Middle frontal gyrus (tissue), 1 donor: ENCODE data around the gene GREB1.
A peak's percentile ranks its signal among the peaks of the same experiment; 100 is the strongest.

Experiments used
- DNase-seq: peaks from one replicate; pipeline ENCODE4 v3.0.0-alpha.2; 2015; ENCODE audit warnings: low spot score; ENCODE audit errors: extremely low spot score

GREB1 gene

DNA sequence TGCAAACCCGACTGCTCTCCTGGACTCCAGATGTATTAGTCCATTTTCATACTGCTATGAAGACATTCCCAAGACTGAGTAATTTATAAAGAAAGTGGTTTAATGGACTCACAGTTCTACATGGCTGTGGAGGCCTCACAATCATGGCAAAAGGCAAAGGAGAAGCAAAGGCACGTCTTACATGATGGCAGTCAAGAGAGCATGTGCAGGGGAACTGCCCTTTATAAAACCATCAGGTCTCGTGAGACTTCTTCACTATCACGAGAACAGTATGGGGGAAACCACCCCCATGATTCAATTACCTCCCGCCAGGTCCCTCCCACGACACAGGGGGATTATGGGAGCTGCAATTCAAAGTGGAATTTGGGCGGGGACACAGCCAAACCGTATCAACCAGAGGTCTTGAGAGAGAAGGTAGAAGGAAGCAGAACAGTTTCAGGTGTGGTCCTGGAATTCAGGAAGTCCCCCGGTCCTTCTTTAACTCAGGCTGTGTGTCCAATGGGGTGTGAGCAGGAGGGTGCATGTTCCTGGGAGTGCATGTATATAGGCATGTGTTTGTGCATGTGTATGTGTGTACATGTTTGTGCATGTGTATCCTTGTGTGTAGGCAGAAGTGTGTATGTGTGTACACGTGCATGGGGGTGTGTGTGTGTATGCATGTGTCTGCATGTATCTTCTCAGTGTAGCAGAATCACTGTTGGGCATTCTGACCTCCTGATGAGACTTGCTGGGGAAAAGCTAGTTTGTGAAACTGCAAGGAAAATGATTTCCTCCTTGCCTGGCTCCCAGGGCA, 46.2 kb downstream of the GREB1 start:
- DNase-seq: no peak

DNA sequence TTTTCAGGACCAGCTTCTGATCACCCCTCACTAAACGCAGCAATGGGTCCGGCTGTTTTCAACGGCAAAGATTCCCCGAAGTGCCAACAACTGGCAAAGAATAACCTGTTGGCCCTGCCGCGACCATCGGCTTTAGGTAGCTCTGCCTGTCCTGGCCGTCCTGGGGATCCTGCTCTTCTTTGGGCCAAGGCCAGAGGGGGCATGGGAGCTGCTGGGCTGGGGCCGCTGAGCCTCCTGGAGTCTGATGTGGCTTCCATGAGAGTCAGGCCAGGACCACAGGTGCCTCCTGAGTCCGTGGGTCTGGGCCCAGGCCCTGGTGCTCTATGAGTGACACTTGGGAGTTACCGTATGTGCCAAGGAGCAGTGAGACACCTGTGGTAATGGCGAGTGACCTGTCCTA, 46.9 kb downstream of the GREB1 start:
- no peak for DNase-seq

DNA sequence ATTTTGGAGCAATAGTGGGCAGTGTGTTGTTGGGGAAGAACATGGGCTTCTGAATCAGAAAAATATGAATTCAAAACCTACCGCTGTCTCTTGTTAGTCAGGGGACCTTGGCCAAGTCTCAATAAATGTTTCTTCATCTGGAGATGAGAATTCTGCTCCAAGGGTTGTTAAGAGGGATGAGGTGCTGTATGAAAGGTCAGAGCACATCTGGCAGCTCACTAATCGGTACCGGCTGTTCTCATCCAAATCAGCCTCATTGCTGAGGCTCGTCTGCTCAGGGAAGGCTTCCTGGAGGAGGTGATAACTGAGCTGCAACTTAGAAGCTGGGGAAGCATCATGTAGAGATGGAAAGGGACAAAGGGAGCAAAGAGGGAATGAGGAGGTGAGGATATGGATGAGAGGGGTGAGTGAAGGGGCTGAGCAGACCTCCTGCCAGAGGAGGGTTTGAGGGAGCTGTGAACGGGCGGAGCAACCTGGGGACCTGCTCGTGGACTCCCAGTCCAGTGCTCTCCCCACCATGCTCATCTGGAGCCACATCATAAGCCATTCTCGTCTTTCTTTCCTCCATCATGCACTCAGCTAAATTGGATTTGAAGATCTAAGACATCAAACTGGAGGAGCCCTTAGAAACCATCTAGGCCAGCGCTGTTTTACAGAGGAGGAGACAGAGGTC, 47.4 kb downstream of the GREB1 start:
- no peak for DNase-seq

DNA sequence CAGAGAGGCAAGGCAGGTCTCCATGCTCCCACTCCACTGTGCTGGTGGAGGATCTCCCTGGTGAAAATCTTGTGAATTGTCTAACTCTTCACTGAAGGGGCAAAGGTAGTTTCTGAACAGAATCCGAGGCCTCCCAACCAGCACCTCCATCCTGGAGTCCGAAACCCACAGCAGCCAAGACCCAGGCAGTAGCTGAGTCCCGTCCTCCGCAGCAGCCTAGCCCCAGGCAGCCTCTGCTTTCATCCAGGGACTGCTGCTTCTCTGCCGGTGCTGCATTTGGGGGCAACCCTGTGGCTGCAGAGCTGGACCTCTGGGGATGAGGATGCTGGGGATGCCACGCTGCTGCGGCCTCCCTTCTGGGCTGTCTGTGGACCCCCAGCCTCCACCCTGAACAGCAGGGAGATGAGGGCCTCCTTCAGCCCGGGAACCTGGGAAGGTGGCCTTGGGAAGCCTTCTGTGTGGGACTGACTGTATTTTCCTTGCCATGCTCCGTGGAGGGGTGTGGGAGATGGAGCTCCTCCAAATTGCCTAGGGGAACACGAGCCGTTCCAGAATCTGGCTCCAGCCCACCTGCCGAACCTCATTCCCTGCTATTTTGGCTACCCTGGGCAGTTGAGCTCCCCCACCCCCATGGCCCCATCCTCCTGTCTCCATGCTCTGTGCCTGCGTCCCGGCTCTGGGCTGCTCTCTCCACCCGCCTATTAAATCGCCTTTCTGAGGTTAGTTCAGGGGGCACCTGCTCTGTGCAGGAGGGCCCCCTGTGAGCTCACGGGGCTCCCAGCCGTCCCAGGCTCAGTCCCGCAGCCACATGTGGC, 48.2 kb downstream of the GREB1 start:
- DNase-seq: no peak

DNA sequence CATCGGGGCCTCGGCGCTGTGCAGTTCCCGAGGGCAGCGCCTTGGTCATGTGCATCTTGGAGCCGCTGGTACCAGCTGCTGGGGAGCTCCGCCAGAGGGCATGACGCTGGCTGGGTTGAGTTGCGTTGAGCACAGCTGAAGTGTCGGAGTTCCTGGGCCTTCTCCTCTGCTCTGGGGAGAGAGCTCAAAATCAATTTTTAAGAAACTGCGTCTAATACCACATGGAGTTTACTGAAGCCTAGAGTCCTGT, 48.7 kb downstream of the GREB1 start:
- DNase-seq: no peak

DNA sequence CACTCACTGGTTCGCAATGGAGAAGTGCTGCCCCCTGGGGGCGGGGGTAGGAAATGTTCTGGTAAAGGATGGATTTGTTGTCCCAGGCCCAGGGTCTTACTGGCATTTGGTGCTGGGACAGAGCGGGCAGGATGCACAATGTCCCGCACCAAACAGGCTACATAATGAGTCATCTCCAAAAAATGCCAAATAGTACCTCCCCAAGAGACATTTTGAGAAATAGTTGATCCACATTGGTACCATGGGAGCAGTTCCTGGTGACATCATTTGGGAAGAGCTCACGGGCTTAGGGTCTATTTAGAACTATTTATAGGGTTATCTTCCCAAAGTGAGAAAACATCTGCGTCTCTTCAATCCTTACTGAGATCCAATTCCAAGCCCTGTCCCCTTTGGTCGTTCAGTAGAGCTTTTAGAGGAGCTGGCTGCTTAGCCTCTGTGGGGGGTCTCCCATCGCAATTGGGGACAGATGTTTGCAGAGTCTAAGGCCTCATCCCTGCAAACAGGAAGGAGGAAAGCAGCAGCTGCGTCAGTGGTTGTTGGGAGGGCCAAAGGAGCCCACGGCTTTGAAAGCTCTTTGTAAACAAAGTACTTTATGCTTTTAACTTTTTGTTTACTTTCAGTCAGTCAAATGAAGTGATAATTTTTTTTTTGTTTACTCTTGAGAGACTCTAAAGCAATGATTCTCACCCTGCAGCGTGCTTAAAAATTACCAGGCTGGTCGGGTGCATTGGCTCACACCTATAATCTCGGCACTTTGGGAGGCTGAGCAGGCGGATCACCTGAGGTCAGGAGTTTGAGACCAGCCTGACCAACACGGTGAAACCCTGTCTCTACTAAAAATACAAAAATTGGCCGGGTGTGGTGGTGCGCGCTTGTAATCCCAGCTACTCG, 49.3 kb downstream of the GREB1 start:
- DNase-seq: peak; percentile 28

DNA sequence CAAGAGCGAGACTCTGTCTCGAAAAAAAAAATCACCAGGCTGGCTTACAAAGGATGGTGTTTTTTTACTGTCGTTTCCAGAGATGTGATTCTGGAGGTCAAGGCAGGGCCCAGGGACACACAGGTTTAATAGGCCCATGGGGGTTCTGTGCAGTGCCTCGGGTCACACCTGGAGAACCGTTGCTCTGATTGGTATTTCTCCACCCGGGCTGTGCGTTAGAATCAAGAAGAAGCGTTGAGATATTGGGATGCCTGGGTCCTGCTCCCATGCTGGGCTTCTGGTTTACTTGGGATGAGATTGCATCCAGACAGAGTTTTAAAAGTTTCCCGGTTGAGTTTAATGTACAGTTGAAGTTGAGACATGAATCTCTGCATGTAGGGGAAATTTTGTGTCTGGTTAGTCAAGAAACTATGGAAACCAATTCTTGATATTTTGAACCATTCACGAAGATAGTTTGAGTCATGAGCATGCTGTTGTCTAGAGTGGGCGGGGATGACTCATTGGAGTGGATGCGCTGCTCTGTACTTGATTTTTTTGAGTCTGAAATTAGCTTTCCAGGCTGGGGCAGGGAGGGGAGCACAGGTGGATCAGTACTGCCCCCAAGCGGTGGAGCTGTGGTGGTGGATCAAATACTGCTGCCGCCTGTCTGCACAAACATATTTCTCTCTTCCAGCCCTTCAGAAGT, 50.1 kb downstream of the GREB1 start:
- peak; percentile 83 for DNase-seq

DNA sequence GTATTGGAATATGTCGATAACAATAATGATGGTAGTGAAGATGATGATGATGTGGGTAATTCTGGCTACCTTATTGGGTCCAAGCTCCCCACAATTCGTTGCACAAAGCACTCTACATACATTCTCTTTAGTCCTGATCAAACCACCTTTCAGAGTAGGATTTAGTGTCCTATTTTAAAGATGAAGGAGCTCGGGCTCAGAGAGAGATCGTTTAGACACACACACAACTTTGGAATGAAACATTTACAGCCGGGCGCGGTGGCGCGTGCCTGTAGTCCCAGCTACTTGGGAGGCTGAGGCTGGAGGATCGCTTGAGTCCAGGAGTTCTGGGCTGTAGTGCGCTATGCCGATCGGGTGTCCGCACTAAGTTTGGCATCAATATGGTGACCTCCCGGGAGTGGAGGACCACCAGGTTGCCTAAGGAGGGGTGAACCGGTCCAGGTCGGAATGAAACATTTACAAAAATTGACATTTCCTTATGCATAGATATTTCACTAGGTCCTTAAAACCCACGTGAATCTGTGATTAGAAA, 50.7 kb downstream of the GREB1 start:
- DNase-seq: no peak

DNA sequence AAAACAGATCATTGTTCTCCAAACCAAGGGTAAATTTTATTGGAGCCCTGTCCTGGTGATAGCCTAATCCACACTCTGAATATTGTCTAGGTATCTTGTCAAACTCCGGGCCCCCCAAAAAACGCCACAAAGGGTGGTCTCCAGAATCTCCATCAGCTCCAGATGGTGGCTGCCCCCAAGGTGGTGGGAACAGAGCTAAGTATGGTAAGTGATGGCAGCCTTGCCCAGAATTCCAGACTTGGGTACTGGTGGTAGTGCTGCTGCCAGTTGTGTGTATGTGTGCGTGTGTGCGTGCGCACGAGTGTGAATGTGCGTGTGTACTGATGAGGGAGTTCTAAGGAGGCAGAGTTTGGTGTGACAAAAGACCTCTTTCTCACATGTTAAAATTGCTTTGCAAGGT, 51.2 kb downstream of the GREB1 start:
- no peak for DNase-seq

DNA sequence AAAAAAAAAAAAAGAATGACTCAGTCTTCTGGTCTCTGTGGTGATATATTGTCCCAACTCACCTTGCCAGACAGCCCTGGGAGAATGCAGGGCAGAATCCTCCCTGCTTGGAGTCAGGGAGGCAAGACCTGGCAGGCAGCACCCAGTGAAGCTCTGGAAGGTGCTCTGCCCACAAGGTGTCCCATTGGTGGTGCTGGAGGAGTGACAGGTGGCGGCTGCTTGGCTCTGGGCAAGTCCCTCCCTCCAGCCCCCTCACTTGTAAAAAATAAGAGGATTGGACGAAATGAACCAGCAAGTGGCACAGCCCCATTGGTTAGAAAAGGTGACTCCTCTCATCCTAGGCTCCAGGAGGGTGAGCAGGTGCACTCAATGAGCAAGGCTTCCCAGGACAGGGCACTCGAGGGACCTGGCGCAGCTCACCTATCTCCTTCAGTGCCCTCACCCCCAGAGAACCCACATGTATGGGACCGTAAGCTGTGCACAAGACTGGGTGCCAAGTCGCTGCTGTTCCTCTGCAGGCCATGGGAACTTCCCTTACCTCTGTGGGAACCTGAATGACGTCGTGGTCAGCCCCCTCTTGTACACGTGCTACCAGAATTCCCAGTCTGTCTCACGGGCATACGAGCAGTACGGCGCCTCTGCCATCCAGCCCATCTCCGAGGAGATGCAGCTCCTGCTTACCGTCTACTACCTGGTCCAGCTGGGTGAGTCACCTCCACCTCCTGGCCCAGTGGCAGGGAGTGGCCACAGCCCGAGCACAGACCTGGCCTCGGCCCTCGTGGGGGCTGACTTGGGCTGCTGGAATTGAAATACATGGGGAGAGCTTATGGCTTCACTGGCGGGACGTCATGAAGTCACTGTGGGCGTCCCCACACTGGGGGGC, 54.6 kb downstream of the GREB1 start:
- no peak for DNase-seq

DNA sequence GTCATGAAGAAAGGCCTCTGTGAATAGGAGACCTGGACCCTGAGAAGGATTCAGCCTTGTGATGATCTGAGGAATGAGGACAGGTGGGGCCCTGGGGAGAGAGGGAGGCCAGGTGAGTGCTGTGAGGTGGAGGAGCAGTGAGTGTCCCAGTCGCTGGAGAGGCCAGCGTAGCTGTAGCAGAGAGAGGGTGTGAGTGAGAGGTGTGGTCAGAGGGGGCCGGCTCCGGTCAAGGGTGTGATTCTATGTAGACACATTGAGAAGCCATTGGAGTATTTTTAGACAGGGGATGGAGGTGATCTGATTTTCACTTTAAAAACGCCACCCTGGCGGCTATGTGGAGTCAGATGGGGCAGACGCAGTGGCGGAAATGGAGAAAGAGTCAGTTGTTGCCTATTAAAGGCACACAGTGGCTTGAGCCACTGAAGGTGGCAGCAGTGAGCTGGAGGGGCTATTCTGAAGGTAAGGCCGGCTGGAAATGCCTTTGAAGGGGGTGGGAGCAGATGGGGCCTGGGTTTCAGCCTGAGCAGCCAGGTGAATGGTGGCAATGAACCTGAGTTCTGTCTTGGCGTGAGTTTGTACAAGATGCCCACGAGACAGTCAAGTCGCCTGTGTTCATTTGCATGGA, 55.6 kb downstream of the GREB1 start:
- DNase-seq: no peak

DNA sequence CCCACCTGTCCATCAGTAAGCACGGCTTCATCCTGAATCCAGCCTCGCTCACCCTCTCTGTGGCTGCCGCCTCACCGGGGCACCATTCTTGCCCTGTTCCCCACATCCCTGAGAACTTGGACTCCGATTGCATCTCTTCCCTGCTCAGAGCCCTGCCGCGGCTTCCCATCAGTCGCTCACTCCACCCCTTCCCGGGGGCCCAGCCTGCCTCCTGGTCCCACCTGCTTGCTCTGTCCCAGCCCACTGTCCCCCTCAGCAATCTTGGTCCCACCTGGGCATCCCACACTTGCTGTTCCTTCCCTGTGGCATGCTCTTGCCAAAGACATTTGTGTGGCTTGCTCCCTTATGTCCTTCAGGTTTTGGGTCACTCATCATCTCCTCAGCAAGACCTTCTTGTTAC, 56.3 kb downstream of the GREB1 start:
- no peak for DNase-seq

DNA sequence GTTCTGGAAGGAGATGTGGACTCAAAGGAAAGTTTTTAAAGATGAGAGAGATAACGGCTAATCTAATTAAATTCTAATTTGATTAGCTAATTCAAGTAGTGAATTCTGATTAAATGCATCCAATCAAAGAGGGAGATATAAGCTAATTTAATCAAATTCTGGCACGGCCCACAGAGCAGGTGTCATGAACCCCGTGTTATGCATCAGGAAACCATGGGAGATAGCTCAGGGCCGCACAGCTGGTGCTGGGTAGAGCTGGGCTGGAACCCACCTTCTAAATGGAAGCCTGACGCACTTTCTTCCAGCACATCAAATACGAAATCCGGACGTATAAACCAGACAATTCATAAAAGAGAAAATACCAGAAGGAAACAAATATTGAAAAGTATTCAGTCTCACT, 57.2 kb downstream of the GREB1 start:
- no peak for DNase-seq

DNA sequence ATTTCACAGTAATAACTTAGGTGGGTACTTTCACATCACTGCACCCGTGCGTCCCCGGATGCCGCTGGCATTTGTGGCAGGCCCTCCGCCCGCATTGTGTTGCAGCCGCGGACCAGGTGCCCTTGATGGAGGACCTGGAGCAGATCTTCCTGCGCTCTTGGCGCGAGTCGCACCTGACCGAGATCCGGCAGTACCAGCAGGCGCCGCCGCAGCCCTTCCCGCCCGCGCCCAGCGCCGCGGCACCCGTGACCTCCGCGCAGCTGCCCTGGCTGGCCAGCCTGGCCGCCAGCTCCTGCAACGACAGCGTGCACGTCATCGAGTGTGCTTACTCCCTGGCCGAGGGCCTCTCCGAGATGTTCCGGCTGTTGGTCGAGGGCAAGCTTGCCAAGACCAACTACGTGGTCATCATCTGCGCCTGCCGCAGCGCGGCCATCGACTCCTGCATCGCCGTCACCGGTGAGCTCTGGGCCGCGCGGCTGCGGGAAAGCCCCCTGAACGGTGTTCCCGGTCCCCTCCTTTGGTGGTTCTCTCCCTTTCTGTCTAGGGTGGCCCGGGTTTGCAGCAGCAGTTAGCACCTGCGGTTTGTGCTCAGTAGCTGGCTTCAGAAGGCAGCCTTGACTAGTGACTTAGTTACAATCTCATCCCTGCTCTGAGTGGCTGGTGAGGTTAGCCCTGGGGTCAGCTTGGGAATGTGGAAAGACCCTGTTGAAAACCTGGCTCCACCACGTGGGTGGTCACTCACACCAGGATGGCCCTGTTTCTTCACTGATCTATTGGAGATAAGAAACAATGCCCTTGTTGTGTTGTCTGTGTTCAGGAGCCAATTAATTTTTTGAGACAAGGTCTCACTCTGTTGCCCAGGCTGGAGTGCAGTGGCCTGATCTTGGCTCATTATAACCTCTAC, 59.1 kb downstream of the GREB1 start:
- DNase-seq: no peak

DNA sequence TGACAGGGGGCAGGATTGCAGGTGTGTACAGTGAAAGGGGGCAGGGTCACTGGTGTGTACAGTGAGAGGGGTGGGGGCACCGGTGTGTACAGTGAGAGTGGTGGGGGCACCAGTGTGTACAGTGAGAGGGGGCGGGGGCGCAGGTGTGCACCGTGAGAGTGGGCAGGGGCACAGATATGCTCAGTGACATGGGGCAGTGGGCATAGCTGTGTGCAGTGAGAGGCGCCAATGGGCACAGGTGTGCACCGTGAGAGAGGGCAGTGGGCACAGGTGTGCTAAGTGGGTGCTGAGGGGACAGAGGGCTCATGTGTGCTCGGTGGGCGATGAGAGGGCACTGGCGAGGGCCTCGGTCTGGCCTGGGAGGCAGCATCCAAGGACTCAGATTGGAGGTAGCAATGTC, 63.0 kb downstream of the GREB1 start:
- no peak for DNase-seq

DNA sequence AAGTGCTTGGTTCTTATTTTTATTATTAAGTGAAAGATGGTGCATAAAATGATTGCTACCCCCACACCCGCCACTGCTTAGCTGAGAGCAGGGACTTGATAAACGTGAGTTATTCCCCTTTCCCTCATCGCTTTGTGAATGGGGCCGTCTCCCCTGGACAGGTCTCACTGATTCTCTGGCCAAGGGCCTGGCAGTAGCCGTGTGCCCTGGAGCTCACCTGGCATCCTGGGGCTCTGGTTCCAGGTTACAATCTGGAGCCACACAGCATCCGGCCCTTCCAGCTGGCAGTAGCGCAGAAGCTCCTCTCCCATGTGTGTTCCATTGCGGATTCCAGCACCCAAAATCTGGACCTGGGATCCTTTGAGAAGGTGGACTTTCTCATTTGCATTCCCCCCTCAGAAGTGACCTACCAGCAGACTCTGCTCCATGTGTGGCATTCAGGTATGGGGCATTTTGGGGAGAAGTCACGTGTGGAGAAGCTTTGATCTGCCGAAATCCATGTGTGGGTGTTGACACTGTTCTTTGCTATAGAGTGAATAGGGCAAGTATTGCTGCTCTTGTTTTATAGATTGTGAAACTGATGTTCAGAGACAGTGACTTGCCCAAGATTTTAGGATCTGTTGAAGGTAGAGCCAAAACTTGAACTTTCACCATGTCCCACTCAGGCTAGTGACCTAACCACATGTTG, 63.8 kb downstream of the GREB1 start:
- no peak for DNase-seq

DNA sequence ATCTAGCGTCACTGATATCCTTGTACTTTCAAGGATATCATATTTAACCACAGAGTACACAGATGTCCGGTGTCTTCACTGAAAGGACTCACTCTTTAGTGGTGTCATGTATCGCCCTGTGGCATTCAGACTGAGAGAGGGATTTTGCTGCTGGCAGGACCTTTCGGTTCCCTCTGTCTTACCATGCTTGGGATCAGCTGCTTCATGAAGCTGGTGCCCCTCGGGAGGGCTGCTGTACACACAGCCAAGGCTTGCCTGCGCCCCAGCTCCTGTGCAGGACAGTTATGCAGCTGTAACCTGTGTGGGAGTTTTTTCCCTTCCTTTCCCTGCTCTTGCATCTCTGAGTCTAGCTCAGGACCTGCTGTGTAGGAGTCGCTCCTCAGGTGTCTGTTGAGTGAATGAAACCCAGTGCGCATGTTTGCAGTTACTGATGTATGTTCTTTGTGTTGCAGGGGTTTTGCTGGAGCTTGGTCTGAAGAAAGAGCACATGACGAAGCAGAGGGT, 64.4 kb downstream of the GREB1 start:
- no peak for DNase-seq
